DND-41 (cell line): ENCODE measurements around the gene PLA2G15.

Source experiments
- ATAC-seq: fragments of 200-7000 bp; cut with Tn5 transposase; 3 replicates; pipeline ENCODE4 v1.9.1; 2021; ENCODE audit warnings: low read depth; ENCODE audit not compliant: insufficient read depth
- DNase-seq: peaks from one replicate; pipeline ENCODE4 v3.0.0-alpha.2; 2020
- H2AFZ ChIP-seq: 2 replicates; pipeline ENCODE4 v1.6.0; 2012; ENCODE audit warnings: low read depth, low read length
- H3K27ac ChIP-seq: 2 replicates; pipeline ENCODE4 v1.5.1; 2012; ENCODE audit warnings: low read length, inconsistent platforms
- H3K27me3 ChIP-seq: fragments of 200-600 bp; sonication (generic); 2 replicates; pipeline ENCODE4 v1.6.0; 2012; ENCODE audit warnings: low read length, mild to moderate bottlenecking, inconsistent platforms; ENCODE audit not compliant: insufficient read depth, poor library complexity
- H3K36me3 ChIP-seq: 2 replicates; pipeline ENCODE4 v1.5.1; 2012; ENCODE audit warnings: low read length, inconsistent platforms; ENCODE audit not compliant: insufficient read depth
- H3K4me1 ChIP-seq: 2 replicates; pipeline ENCODE4 v1.5.1; 2012; ENCODE audit warnings: mild to moderate bottlenecking, low read length; ENCODE audit not compliant: insufficient read depth
- H3K4me2 ChIP-seq: 2 replicates; pipeline ENCODE4 v1.6.0; 2012; ENCODE audit warnings: mild to moderate bottlenecking, moderate library complexity, low read length, inconsistent platforms; ENCODE audit not compliant: insufficient read depth
- H3K4me3 ChIP-seq, 2 experiments: fragments of 200-600 bp in 1 of 2; shearing (Covaris generic) in 1 of 2; 2 replicates each; pipeline ENCODE4 v1.5.1; 2012 to 2016; ENCODE audit warnings: inconsistent platforms in 2 of 2, low read length in 2 of 2, mild to moderate bottlenecking in 2 of 2, low read depth in 1 of 2, moderate library complexity in 1 of 2
- H3K79me2 ChIP-seq: 2 replicates; pipeline ENCODE4 v1.6.0; 2012; ENCODE audit warnings: low read length, inconsistent platforms; ENCODE audit not compliant: insufficient read depth
- H3K9ac ChIP-seq: 2 replicates; pipeline ENCODE4 v1.6.0; 2012; ENCODE audit warnings: low read depth, mild to moderate bottlenecking, inconsistent platforms, low read length, moderate library complexity
- H3K9me3 ChIP-seq: 2 replicates; pipeline ENCODE4 v1.5.1; 2012; ENCODE audit warnings: low read length, moderate library complexity, mild to moderate bottlenecking, inconsistent platforms; ENCODE audit not compliant: insufficient read depth, severe bottlenecking
- H4K20me1 ChIP-seq: 2 replicates; pipeline ENCODE4 v1.6.0; 2012; ENCODE audit warnings: low read length; ENCODE audit not compliant: insufficient read depth
- EZH2 ChIP-seq: IDR thresholded peaks from 3 replicates; pipeline ENCODE4 v1.6.1; 2012; ENCODE audit warnings: borderline replicate concordance, low read depth, mild to moderate bottlenecking, moderate library complexity, low read length, inconsistent platforms; ENCODE audit not compliant: severe bottlenecking
- TF ChIP-seq, protein P1 (sequence below): IDR thresholded peaks from 2 replicates; pipeline ENCODE4 v1.5.1; 2012; ENCODE audit warnings: borderline replicate concordance, low read length, moderate library complexity, mild to moderate bottlenecking; ENCODE audit not compliant: poor library complexity, severe bottlenecking; ENCODE audit errors: extremely low read depth

Gene PLA2G15

DNA sequence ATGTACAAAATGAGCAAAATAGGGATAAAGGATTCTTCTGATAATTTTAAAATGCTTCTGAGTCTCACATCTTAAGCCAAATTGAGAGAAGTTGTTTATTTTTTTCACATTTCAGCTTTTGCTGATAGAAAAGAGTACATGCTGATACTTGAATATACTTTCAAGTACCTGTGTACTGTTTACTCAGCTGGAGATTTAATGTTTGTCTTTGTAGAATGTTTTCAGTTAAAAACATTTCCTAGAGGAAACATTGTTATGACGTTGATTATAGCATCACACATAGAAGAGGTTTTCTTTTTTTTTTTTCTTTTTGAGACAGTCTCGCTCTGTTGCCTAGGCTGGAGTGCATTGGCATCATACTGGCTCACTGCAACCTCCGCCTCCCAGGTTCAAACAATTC lies 28.9 kb upstream of the PLA2G15 start:
- Histone ChIP-seq H3K9ac (no peak overlapping the region), H3K79me2 (peaks cover 22% of the 10 kb centered on the region; the same call in 1 of the 2 replicates), H3K27me3 (no peaks in the 10 kb centered on the region), H4K20me1 (no peaks in the 10 kb centered on the region), H3K4me3 (no peak overlapping the region), H2AFZ (no peak overlapping the region), H3K4me2 (no peak overlapping the region), H3K9me3 (no peaks in the 10 kb centered on the region), H3K36me3 (peaks cover 20% of the 10 kb centered on the region; the same call in 1 of the 2 replicates), H3K4me1 (no peaks in the 10 kb centered on the region), H3K27ac (no peak overlapping the region)
- TF ChIP-seq EZH2 = no peak
- TF ChIP-seq, protein P1, sequence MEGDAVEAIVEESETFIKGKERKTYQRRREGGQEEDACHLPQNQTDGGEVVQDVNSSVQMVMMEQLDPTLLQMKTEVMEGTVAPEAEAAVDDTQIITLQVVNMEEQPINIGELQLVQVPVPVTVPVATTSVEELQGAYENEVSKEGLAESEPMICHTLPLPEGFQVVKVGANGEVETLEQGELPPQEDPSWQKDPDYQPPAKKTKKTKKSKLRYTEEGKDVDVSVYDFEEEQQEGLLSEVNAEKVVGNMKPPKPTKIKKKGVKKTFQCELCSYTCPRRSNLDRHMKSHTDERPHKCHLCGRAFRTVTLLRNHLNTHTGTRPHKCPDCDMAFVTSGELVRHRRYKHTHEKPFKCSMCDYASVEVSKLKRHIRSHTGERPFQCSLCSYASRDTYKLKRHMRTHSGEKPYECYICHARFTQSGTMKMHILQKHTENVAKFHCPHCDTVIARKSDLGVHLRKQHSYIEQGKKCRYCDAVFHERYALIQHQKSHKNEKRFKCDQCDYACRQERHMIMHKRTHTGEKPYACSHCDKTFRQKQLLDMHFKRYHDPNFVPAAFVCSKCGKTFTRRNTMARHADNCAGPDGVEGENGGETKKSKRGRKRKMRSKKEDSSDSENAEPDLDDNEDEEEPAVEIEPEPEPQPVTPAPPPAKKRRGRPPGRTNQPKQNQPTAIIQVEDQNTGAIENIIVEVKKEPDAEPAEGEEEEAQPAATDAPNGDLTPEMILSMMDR = no peak
- DNase-seq (no peak), ATAC-seq (no peak)

DNA sequence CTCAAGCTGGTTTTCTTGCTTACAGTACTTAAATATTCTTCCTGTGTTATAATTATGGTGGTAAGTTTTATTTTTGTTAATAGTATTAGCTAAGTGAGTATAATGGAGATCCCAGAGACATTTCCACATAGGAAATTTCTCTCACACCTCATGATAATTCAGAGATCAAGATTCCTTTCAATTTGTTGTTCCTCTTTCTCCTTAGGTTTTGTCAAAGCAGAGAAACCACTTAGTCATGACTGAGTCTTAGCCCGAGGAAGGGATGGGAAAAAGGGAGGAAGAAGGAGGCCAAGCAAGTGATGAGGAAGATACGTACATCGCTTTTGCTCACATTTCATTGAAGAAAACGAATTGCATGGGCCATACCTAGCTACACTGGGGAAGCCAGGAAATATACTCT lies 27.7 kb upstream of the PLA2G15 start:
- no peaks in the 10 kb centered on the region for H3K27me3 ChIP-seq
- no peak overlapping the region for H2AFZ ChIP-seq
- no peaks in the 10 kb centered on the region for H3K4me1 ChIP-seq
- DNase-seq (no peak), ATAC-seq (no peak)
- no peak overlapping the region for H3K4me3 ChIP-seq
- H3K79me2 ChIP-seq = peaks cover 17% of the 10 kb centered on the region; the same call in 1 of the 2 replicates
- no peak overlapping the region for H3K9ac ChIP-seq
- no peak overlapping the region for H3K4me2 ChIP-seq
- TF ChIP-seq, protein P1 = no peak
- no peak for TF ChIP-seq EZH2
- H4K20me1 ChIP-seq = no peaks in the 10 kb centered on the region
- H3K36me3 ChIP-seq = peaks cover 26% of the 10 kb centered on the region; the same call in 1 of the 2 replicates
- H3K27ac ChIP-seq = no peak overlapping the region
- no peaks in the 10 kb centered on the region for H3K9me3 ChIP-seq

DNA sequence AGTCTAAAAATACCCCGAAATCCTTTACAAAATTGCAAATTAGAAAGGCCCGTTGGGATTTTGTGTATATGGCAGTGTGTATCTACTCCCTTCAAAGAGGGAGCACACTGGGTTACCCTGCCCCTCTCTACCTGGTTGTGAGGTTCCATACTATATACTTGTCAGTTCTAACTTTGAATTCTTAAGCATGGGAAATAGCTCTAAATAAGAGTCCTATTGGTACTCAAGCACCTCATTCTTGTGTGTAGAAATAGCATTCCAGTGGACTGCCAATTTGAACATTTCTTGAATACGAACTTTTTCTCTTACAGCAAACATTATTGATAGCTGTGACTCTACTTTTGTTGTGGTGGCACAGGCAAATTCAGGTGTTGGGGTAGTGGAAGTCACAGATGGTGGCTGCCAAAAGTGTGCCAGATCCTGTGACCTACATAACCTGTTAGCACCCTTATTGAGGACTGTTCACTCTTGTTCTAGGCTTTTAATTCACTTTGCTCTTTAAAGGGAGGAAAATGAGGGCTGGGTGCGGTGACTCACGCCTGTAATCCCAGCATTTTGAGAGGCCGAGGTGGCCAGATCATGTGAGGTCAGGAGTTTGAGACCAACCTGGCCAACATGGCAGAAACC lies 25.3 kb upstream of the PLA2G15 start:
- Histone ChIP-seq H3K4me2 (no peak overlapping the region), H3K79me2 (peaks cover 12% of the 10 kb centered on the region; the same call in 1 of the 2 replicates), H4K20me1 (no peaks in the 10 kb centered on the region), H3K36me3 (peaks cover 26% of the 10 kb centered on the region; the same call in 1 of the 2 replicates), H3K9ac (no peak overlapping the region), H3K4me3 (no peak overlapping the region), H3K4me1 (no peaks in the 10 kb centered on the region), H3K9me3 (no peaks in the 10 kb centered on the region), H3K27me3 (no peaks in the 10 kb centered on the region), H3K27ac (no peak overlapping the region), H2AFZ (no peak overlapping the region)
- TF ChIP-seq, protein P1 = no peak
- TF ChIP-seq EZH2 = no peak
- no peak for DNase-seq
- no peak for ATAC-seq
